HEK293 (cell line): Measurements from ENCODE around the gene CLDN10.

Experiments
- HOXD13 ChIP-seq: sonication (generic); formaldehyde crosslinking; IDR thresholded peaks from 2 replicates; pipeline ENCODE4 v1.8.0; 2022; ENCODE audit warnings: missing genetic modification reagents, borderline replicate concordance
- SP7 ChIP-seq: fragments of 450-650 bp; formaldehyde crosslinking; IDR thresholded peaks from 2 replicates; pipeline ENCODE4 v1.5.1; 2016; ENCODE audit warnings: missing biosample characterization, missing genetic modification characterization
- ZBTB17 ChIP-seq: fragments of 450-650 bp; formaldehyde crosslinking; IDR thresholded peaks from 2 replicates; pipeline ENCODE4 v1.5.1; 2016; ENCODE audit warnings: missing biosample characterization, missing genetic modification characterization
- ZNF274 ChIP-seq, 2 experiments: fragments of 200-500 bp in 1 of 2; fragments of 450-650 bp in 1 of 2; sonication (Bioruptor generic) in 1 of 2; formaldehyde crosslinking in 1 of 2; IDR thresholded peaks; 2 replicates each; pipeline versions ENCODE4 v1.5.1 to v1.6.1; 2014 to 2016; ENCODE audit warnings: borderline replicate concordance in 1 of 2, inconsistent platforms in 1 of 2, low read length in 1 of 2, missing biosample characterization in 1 of 2, missing genetic modification characterization in 1 of 2
- TF ChIP-seq, protein P1 (sequence below): fragments of 450-650 bp; formaldehyde crosslinking; IDR thresholded peaks from 2 replicates; pipeline ENCODE4 v1.5.1; 2016; ENCODE audit warnings: missing biosample characterization, missing genetic modification characterization
- TF ChIP-seq, protein P2 (sequence below): fragments of 450-650 bp; formaldehyde crosslinking; IDR thresholded peaks from 2 replicates; pipeline ENCODE4 v1.5.1; 2016; ENCODE audit warnings: missing biosample characterization, missing genetic modification characterization
- TF ChIP-seq, protein P3 (sequence below): fragments of 450-650 bp; formaldehyde crosslinking; IDR thresholded peaks from 2 replicates; pipeline ENCODE4 v1.5.1; 2016; ENCODE audit warnings: missing biosample characterization, missing genetic modification characterization
- TF ChIP-seq, protein P4 (sequence below): fragments of 450-650 bp; formaldehyde crosslinking; IDR thresholded peaks from 2 replicates; pipeline ENCODE4 v1.5.1; 2016; ENCODE audit warnings: missing biosample characterization, missing genetic modification characterization

DNA sequence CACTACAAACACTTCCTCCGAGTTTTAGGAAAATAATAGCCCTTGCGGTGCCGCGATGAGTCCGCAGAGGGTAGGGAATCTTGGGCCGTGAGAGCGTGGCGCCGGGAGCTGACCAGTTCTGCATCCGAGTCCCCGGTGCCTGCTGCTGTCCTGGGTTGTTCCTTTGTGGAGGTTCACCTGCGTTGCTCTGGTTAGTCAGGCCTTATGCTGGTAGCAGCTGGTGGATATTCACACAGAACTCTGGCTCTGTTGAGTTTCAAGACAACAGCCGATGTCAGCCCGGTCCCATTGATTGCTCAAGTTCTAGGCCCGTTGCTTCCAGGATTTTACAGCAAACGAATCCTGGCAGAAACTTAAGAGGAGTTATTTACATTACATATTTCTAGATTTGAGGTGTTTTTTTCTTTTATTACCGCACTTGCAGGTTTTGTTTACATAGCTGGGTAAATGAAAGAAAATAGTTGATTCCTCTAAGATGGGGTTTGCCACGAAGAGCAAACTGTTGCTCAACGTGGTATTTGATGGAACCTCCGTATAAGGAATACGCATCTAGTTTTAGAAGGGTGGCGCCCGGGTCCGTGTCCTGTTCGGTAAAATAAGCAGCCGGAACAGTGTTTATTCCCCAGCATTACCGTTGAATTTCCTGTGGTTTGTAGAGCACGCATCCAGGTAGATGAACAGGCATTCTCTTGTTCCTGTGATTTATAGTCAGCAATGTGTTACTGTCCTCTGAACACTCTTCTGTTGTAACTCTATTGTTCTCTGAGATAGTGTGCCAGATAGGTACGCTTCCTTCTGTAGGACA lies 1.3 kb downstream of the CLDN10 start:
- TF ChIP-seq, protein P1, sequence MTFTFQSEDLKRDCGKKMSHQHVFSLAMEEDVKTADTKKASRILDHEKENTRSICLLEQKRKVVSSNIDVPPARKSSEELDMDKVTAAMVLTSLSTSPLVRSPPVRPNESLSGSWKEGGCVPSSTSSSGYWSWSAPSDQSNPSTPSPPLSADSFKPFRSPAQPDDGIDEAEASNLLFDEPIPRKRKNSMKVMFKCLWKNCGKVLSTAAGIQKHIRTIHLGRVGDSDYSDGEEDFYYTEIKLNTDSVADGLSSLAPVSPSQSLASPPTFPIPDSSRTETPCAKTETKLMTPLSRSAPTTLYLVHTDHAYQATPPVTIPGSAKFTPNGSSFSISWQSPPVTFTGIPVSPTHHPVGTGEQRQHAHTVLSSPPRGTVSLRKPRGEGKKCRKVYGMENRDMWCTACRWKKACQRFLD, result no peak
- TF ChIP-seq, protein P2, sequence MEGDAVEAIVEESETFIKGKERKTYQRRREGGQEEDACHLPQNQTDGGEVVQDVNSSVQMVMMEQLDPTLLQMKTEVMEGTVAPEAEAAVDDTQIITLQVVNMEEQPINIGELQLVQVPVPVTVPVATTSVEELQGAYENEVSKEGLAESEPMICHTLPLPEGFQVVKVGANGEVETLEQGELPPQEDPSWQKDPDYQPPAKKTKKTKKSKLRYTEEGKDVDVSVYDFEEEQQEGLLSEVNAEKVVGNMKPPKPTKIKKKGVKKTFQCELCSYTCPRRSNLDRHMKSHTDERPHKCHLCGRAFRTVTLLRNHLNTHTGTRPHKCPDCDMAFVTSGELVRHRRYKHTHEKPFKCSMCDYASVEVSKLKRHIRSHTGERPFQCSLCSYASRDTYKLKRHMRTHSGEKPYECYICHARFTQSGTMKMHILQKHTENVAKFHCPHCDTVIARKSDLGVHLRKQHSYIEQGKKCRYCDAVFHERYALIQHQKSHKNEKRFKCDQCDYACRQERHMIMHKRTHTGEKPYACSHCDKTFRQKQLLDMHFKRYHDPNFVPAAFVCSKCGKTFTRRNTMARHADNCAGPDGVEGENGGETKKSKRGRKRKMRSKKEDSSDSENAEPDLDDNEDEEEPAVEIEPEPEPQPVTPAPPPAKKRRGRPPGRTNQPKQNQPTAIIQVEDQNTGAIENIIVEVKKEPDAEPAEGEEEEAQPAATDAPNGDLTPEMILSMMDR (tag by site-specific recombination), result no peak
- TF ChIP-seq HOXD13, result no peak
- no peak for TF ChIP-seq SP7 (tag by site-specific recombination)
- no peak for TF ChIP-seq ZBTB17 (tag by site-specific recombination)
- TF ChIP-seq ZNF274 (IDR thresholded peaks at IDR 0.05; ENCODE audit: low read length), result no peak
- TF ChIP-seq ZNF274 (tag by site-specific recombination; IDR thresholded peaks at IDR 0.05; ENCODE audit: borderline replicate concordance), result no peak
- TF ChIP-seq, protein P3, sequence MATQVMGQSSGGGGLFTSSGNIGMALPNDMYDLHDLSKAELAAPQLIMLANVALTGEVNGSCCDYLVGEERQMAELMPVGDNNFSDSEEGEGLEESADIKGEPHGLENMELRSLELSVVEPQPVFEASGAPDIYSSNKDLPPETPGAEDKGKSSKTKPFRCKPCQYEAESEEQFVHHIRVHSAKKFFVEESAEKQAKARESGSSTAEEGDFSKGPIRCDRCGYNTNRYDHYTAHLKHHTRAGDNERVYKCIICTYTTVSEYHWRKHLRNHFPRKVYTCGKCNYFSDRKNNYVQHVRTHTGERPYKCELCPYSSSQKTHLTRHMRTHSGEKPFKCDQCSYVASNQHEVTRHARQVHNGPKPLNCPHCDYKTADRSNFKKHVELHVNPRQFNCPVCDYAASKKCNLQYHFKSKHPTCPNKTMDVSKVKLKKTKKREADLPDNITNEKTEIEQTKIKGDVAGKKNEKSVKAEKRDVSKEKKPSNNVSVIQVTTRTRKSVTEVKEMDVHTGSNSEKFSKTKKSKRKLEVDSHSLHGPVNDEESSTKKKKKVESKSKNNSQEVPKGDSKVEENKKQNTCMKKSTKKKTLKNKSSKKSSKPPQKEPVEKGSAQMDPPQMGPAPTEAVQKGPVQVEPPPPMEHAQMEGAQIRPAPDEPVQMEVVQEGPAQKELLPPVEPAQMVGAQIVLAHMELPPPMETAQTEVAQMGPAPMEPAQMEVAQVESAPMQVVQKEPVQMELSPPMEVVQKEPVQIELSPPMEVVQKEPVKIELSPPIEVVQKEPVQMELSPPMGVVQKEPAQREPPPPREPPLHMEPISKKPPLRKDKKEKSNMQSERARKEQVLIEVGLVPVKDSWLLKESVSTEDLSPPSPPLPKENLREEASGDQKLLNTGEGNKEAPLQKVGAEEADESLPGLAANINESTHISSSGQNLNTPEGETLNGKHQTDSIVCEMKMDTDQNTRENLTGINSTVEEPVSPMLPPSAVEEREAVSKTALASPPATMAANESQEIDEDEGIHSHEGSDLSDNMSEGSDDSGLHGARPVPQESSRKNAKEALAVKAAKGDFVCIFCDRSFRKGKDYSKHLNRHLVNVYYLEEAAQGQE (tag by site-specific recombination), result no peak
- TF ChIP-seq, protein P4, sequence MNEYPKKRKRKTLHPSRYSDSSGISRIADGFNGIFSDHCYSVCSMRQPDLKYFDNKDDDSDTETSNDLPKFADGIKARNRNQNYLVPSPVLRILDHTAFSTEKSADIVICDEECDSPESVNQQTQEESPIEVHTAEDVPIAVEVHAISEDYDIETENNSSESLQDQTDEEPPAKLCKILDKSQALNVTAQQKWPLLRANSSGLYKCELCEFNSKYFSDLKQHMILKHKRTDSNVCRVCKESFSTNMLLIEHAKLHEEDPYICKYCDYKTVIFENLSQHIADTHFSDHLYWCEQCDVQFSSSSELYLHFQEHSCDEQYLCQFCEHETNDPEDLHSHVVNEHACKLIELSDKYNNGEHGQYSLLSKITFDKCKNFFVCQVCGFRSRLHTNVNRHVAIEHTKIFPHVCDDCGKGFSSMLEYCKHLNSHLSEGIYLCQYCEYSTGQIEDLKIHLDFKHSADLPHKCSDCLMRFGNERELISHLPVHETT (tag by site-specific recombination), result no peak
